OCI-LY1 (cell line): ENCODE data around the gene RNF20.
"Not testable (repeated sequence)": the region's sequence is repeated elsewhere in the genome, so short reads cannot be mapped to it uniquely, and the experiment has no call there.

Experiments used
- H2AFZ ChIP-seq: fragments of 200-600 bp; sonication (generic), shearing (Covaris generic); 2 replicates; pipeline ENCODE4 v1.6.0; 2014; ENCODE audit warnings: antibody characterized with exemption, mild to moderate bottlenecking, low read length
- H3F3A ChIP-seq: fragments of 200-600 bp; sonication (generic), shearing (Covaris generic); 2 replicates; pipeline ENCODE4 v1.6.0; 2014; ENCODE audit warnings: mild to moderate bottlenecking, antibody characterized with exemption, low read length, moderate library complexity; ENCODE audit not compliant: insufficient read depth
- H3K27ac ChIP-seq: fragments of 200-600 bp; sonication (generic); 2 replicates; pipeline ENCODE4 v1.5.1; 2014; ENCODE audit warnings: low read length, mixed run types, mild to moderate bottlenecking, low read depth; ENCODE audit not compliant: poor library complexity, severe bottlenecking
- H3K27me3 ChIP-seq: fragments of 200-600 bp; sonication (generic); 2 replicates; pipeline ENCODE4 v1.6.0; 2014; ENCODE audit warnings: antibody characterized with exemption, mild to moderate bottlenecking, low read length, moderate library complexity; ENCODE audit not compliant: insufficient read depth
- H3K36me3 ChIP-seq: fragments of 200-600 bp; sonication (generic); 2 replicates; pipeline ENCODE4 v1.6.1; 2014; ENCODE audit warnings: mild to moderate bottlenecking, antibody characterized with exemption, low read length, moderate library complexity, mixed read lengths; ENCODE audit not compliant: insufficient read depth
- H3K4me1 ChIP-seq: fragments of 200-600 bp; sonication (generic); 2 replicates; pipeline ENCODE4 v1.5.1; 2014; ENCODE audit warnings: mild to moderate bottlenecking, low read length, moderate library complexity; ENCODE audit not compliant: insufficient read depth, severe bottlenecking
- H3K4me2 ChIP-seq: fragments of 200-600 bp; sonication (generic), shearing (Covaris generic); 2 replicates; pipeline ENCODE4 v1.6.1; 2014; ENCODE audit warnings: low read length
- H3K4me3 ChIP-seq: fragments of 200-600 bp; sonication (generic); 2 replicates; pipeline ENCODE4 v1.5.1; 2014; ENCODE audit warnings: low read length, low read depth, mild to moderate bottlenecking, mixed read lengths; ENCODE audit not compliant: poor library complexity, severe bottlenecking
- H3K79me2 ChIP-seq: fragments of 200-600 bp; shearing (Covaris generic); 2 replicates; pipeline ENCODE4 v1.6.1; 2016; ENCODE audit warnings: mixed run types, low read length, mixed read lengths; ENCODE audit not compliant: insufficient read depth
- H3K9ac ChIP-seq: fragments of 200-600 bp; sonication (generic), shearing (Covaris generic); 2 replicates; pipeline ENCODE4 v1.6.1; 2014; ENCODE audit warnings: mild to moderate bottlenecking, low read length, mixed read lengths
- H3K9me2 ChIP-seq: fragments of 200-600 bp; sonication (generic), shearing (Covaris generic); 2 replicates; pipeline ENCODE4 v1.6.1; 2014; ENCODE audit warnings: low read depth, mild to moderate bottlenecking, low read length, mixed read lengths
- H3K9me3 ChIP-seq: fragments of 200-600 bp; shearing (Covaris generic); 2 replicates; pipeline ENCODE4 v1.6.1; 2014; ENCODE audit warnings: low read length, mixed read lengths
- H4K20me1 ChIP-seq: fragments of 200-600 bp; sonication (generic), shearing (Covaris generic); 2 replicates; pipeline ENCODE4 v1.6.0; 2016; ENCODE audit warnings: mild to moderate bottlenecking, low read length; ENCODE audit not compliant: insufficient read depth
- CTCF ChIP-seq: fragments of 200-600 bp; sonication (generic), shearing (Covaris generic); IDR thresholded peaks from 2 replicates; pipeline ENCODE4 v1.5.1; 2017; ENCODE audit warnings: mild to moderate bottlenecking, antibody characterized with exemption, low read length, moderate library complexity, mixed read lengths
- EZH2 ChIP-seq: fragments of 200-600 bp; sonication (generic), shearing (Covaris generic); IDR thresholded peaks from 2 replicates; pipeline ENCODE4 v1.8.0; 2017; ENCODE audit warnings: borderline replicate concordance, mixed run types, mild to moderate bottlenecking, antibody characterized with exemption, low read length, moderate library complexity, mixed read lengths

Gene RNF20

GRCh38 chr9:101513351-101513750, 20.3 kb upstream of the RNF20 start:
- H3K27ac ChIP-seq = no peak overlapping the region
- H3K4me1 ChIP-seq = no peaks in the 10 kb centered on the region
- no peak overlapping the region for H3K4me3 ChIP-seq
- TF ChIP-seq CTCF (no peak), EZH2 (no peak)
- no peak overlapping the region for H3K9ac ChIP-seq
- H4K20me1 ChIP-seq = no peaks in the 10 kb centered on the region
- H2AFZ ChIP-seq = no peak overlapping the region
- no peaks in the 10 kb centered on the region for H3K9me2 ChIP-seq
- H3K27me3 ChIP-seq = no peaks in the 10 kb centered on the region
- H3K36me3 ChIP-seq = no peaks in the 10 kb centered on the region
- no peaks in the 10 kb centered on the region for H3F3A ChIP-seq
- H3K9me3 ChIP-seq = no peaks in the 10 kb centered on the region
- H3K79me2 ChIP-seq = no peaks in the 10 kb centered on the region
- H3K4me2 ChIP-seq = no peak overlapping the region

- Histone ChIP-seq H3K27me3 (no peaks in the 10 kb centered on the region), H3F3A (no peaks in the 10 kb centered on the region), H4K20me1 (no peaks in the 10 kb centered on the region), H3K27ac (no peak overlapping the region), H3K79me2 (no peaks in the 10 kb centered on the region), H3K36me3 (no peaks in the 10 kb centered on the region), H3K9me3 (no peaks in the 10 kb centered on the region), H2AFZ (no peak overlapping the region), H3K4me2 (no peak overlapping the region), H3K4me3 (no peak overlapping the region), H3K4me1 (no peaks in the 10 kb centered on the region), H3K9ac (no peak overlapping the region), H3K9me2 (no peaks in the 10 kb centered on the region)
- no peak for TF ChIP-seq CTCF
- no peak for TF ChIP-seq EZH2
Measured at GRCh38 chr9:101514071-101514470, 19.6 kb upstream of the RNF20 start.

GRCh38 chr9:101516655-101517054, 17.0 kb upstream of the RNF20 start:
- H3K9me3 ChIP-seq = no peaks in the 10 kb centered on the region
- no peak overlapping the region for H3K9ac ChIP-seq
- H2AFZ ChIP-seq = no peak overlapping the region
- no peaks in the 10 kb centered on the region for H3K79me2 ChIP-seq
- H3K4me2 ChIP-seq = no peak overlapping the region
- H3F3A ChIP-seq = no peaks in the 10 kb centered on the region
- H3K27ac ChIP-seq = no peak overlapping the region
- H4K20me1 ChIP-seq = no peaks in the 10 kb centered on the region
- no peaks in the 10 kb centered on the region for H3K9me2 ChIP-seq
- no peak for TF ChIP-seq EZH2
- no peak for TF ChIP-seq CTCF
- H3K36me3 ChIP-seq = no peaks in the 10 kb centered on the region
- H3K4me3 ChIP-seq = no peak overlapping the region
- H3K4me1 ChIP-seq = no peaks in the 10 kb centered on the region
- no peaks in the 10 kb centered on the region for H3K27me3 ChIP-seq

GRCh38 chr9:101518489-101518888, 15.2 kb upstream of the RNF20 start:
- H3K4me1 ChIP-seq, H3K27ac ChIP-seq, H3K27me3 ChIP-seq, H3K79me2 ChIP-seq, H3K36me3 ChIP-seq, H3K9me3 ChIP-seq, H3K4me3 ChIP-seq, H4K20me1 ChIP-seq, H2AFZ ChIP-seq, H3K9me2 ChIP-seq, H3K4me2 ChIP-seq, H3K9ac ChIP-seq, H3F3A ChIP-seq: not testable (repeated sequence)
